Left renal pelvis (tissue), 4 donors: ENCODE data around the gene SYT12. TPM values are rescaled to one million over a fixed set of nuclear protein-coding genes. Genes with fewer than 3 reads are reported as not detected.

Source experiments
- DNase-seq, 4 donors: peaks; one replicate each; pipeline ENCODE4 v3.0.0-alpha.2; 2013; ENCODE audit warnings: low read depth in 4 of 4, low spot score in 3 of 4
- polyA plus RNA-seq, 4 donors: library from polyadenylated mRNA; unstranded; fragments of 120-200 nt; gene quantifications; one replicate each; pipeline ENCODE4 v1.2.1, GENCODE V29; 2013; ENCODE audit not compliant: insufficient read length in 4 of 4

Gene SYT12
- polyA plus RNA-seq, 4 donors = 0.09 to 0.47 (median 0.15) TPM

DNA sequence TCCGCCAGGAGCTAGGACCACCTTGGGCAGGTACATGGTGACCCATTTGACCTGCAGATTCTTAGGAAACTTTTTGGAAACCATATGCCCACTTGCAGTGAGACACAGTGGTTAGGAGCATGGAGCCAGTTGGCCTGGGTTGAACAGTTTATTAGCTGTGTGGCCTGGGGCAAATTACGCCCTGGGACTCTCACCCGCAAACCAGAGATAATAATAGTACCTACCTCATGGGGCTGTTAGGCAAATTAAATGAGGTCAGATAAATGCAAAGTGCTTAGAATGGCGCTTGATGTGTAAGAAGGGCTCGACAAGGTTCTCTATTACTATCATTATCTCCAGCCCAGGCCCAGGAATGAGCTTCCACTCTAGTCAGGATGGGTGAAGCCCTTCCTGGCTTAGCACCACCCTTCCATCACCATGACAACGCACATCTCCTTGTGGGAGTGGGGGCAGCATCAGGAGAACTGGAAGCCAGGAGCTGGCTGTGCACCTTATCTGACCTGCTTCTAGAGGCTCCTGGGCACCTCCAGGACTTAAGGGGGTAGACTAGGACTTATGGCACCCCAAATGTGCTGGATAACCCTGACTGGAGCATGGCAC is 5.1 kb downstream of the SYT12 start:
- DNase-seq = no peak

DNA sequence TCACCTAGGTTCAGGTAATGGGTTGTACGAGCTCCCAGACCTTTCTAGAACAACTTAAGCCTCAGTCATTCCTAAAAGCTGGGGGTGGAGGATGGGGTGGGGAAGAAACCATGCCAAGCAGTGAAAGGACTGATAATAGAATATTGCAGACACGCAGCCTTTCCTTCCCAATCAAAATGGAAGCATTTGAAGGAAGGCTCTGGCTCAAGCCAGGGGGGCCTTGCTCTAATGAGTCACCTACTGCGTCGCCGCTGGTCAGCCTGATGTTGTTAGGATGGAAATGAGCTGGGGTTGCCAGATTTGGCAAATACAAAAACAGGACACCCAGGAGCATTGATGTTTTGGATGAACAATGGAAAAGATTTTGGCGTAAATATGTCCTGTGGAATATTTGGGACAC is 6.2 kb downstream of the SYT12 start:
- DNase-seq = no peak

DNA sequence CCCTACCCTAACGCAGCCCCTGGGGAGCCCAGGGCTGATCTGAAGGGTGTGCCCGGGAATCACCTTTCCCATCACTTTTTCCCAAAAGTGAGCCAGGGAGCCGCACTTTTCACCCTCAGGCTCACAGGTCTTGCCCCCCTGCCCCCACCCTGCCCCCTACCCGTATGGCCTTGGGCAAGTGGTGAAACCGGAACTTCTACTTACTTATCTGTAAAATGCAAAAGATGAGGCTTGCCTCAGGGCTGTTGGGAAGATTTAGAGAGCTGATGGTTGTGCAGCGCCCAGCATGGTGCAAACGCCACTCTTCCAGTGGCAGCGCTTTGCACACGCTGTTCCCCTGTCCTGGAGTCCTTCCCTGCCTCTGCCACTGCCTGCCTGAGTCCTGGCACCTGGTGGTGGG is 8.0 kb downstream of the SYT12 start:
- DNase-seq = no peak

DNA sequence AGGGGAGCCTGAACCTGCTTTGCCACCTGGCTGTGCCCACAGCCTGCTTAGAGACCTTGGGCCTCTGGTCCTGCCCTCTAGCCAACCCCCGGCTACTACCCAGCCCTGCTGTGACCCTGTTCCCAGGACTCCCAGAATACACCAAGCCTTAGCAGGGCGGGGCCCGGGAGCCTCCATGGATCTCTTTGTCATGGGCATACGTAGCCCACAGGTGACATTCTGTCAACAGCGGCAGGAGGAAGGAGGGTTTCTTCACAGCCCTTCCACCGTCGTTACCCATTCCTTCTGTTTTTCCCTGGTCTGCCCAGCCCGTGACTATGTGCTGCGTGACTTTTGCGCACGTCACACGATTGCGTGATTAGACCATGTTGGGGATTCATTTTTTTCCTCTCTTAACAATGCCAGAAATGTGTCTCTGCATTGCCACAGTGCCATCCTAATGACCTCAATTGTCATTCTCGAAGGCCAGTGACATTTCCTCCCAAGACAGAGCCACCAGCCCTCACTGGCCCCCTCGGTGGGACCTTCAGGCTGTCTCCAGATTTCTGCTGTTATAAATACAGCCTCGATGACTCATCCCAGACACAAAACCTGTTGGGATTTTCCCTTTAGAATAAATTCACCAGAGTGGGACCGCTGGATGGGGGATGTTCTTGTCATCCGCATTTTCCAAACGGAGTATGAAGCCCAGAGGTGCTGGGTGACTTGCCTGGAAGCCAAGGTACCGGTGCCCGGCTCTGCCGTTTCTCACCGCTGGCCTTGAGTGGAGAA is 9.0 kb downstream of the SYT12 start:
- DNase-seq = no peak

DNA sequence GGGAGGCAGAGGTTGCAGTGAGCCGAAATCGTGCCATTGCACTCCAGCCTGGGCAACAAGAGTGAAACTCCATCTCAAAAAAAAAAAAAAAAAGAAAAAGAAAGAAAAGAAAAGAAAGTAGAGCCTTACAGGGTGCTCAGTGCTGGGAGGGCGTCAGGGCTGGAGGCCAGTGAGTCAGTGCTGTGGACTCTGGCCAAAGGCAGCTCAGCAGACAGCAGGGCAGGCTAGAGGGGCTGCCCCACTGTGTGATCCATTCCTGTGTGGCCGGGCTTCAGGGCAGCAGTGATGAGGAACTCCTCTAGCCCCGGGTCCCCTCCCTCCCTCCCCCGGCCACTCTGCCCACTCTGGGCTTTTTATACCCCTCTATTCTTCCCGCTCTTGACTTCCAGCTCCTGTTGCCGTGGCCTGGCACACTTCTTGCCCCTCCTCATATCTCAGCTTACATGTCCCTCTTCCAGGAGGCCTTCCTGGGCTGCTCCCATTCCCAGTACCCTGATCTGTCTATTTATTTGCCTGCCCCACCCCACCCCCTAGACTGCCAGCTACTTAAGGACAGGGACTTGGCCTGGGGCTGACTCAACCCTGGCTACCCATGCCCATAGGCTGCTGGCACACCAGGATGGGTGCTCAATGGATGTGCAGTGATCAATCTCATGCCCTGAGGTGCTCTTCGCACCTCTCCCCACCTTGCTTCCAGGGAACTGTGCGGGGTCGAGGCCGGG is 10.1 kb downstream of the SYT12 start:
- no peak for DNase-seq

DNA sequence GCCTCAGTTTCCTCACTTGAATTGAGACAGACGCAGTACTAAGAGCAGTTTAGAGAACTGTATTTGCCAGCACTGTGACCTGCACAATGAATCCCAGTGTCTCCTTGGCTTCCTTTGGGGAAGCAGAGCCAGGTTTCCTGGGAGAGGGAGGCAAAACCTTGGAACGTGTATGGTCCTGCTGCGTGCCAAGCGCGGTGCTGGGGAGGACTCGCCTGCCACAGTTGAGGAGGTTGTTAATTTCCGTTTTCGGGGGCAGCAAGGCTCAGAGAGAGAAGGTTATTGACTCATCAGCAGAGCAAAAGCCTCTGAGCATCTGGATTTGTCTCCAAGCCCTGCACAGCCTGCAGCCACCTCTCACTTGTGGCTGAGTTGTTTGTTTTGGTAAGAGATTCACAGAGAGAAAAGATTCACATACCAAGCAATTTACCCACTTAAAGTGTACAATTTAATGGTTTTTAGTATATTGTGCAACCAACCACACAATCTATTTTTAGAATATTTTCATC is 10.8 kb downstream of the SYT12 start:
- no peak for DNase-seq

DNA sequence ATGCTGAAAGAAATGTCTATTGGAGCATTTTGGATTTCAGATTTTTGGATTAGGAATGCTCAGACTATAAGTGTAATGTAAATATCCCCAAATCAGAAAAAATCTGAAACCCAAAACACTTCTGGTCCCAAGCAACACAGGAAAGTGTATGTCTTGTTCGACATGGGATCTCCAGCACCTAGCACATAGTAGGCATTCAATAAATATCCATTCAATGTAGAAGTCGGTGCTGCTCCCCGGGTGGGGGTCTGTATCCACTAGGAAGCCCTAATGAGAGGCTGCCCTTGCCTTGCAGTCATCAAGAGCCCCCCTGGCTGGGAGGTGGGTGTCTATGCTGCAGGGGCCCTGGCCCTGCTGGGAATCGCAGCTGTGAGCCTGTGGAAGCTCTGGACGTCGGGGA is 11.4 kb downstream of the SYT12 start:
- DNase-seq = no peak

DNA sequence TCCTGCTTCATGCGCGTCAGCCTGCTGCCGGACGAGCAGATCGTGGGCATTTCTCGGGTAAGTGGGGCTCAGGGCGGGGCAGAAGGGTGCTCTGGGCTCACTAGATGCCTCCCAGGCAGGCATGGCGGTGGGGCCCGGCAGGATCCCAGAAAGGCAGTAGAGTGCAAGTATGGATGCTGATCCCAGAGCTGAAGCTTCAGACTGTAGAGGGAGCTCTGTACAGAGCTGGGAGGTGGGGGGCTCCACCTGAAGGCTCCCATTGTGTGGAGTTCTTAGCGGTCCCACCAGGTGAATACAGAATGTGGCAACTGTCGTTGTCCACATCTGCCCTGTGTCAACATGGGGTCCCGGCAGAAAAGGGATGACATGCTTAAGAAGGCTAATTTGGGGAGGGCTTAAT is 17.2 kb downstream of the SYT12 start:
- no peak for DNase-seq

DNA sequence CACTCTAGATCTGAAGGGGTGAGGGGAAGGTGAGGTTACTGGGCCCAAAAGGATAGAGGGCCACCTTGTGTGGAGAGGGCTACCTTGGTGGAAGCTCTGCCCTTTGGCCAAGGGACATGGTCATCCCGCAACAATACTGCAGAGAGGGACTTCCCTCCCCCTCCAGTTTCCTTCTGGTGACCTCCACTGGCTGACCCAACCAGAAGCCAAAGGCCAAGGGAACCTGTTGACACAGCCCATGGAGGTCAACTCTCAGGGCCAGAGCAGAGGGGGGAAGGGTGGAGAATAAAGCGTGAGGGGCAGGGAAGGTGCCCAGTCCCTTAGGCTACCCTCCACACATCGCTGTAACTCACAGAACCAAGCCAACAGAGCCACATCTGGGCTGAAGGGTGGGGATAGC is 18.7 kb downstream of the SYT12 start:
- no peak for DNase-seq

DNA sequence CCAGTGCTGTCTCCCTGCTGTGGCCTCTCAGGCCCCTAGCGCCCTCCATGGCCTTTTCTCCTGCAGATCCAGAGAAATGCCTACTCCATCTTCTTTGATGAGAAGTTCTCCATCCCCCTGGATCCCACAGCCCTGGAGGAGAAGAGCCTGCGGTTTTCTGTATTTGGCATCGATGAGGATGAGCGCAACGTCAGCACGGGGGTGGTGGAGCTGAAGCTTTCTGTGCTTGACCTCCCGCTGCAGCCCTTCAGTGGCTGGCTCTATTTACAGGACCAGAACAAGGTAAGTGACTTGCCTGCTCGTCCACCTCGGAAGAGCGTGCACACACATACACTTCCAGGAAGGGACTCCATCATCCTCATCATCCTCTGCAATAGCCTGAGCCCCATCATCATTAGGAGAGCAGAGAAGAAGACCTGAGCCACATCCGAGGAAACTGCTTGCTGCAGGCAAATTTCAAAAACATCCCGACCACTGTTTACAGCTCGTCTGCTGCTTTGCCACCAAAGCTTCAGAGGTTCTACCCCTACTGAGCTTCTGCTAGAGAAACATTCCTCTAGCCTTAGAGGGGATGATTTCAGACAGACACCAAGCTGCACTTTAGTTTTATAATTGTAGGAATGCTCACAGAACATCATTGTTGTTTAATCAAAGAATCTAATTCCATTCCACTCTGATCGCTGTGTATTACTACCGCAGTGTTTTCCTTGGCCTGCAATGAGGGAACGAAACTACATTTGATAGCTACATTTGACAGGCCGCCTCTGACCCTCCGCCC is 20.8 kb downstream of the SYT12 start:
- DNase-seq = no peak

DNA sequence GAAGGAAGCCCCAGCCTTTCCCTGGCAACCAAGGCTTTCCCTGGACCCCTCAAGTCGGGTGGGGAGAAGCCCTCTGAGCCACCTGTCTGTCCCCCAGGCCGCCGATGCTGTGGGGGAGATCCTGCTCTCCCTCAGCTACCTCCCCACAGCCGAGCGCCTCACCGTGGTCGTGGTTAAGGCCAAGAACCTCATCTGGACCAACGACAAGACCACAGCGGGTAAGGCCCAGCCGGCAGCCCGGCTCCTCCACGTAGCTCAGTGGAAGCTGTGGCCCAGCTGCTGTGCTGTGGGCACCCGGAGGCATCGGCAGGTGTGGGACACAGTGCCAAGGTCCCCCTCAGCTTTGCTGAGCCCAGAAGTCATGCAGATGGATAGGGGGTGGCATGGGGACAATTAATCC is 21.6 kb downstream of the SYT12 start:
- DNase-seq = no peak

DNA sequence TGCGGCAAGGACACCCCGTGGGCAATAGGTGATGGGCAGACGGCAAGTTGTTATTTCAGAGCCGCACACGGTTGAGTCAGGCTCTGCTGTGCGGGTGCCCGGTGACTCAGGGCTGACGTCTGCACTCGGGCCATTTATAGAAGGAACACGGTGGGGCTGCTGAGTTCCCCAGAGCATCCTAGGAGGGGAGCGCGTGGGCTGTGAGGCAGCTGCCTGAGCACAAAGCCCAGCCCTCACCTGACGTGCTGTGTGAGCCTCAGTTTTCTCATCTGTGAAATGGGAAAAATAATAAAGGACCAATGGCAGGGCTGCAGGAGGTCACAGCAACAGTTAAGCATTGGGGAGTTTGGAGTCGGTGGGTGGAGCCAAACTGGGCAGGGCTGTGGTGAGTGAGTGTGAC is 22.4 kb downstream of the SYT12 start:
- DNase-seq = no peak

DNA sequence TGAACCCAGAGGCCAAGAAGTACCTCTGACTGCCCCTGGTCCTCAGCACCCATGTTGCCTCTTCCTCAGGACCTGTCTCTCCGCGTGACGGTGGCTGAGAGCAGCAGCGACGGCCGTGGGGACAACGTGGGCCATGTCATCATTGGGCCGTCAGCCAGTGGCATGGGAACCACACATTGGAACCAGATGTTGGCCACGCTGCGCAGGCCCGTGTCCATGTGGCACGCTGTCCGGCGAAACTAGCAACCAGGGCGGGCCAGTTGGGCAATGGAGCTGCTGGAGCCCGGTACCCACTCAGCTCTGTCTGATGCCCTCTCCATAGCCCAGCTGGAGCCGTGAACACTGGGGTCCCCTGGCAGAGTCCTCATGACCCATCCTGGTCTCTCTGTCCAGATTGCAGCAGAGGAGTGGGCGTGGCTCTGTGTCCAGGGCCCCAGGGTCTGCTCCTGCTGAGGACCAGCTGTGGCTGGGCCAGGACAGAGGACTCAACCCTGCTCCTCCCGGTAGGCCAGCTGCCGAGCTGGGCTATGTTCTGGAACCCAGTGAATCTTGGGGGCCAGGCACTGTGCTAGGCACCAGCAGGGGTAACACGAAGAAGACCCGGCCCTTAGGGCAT is 25.7 kb downstream of the SYT12 start:
- DNase-seq = no peak

DNA sequence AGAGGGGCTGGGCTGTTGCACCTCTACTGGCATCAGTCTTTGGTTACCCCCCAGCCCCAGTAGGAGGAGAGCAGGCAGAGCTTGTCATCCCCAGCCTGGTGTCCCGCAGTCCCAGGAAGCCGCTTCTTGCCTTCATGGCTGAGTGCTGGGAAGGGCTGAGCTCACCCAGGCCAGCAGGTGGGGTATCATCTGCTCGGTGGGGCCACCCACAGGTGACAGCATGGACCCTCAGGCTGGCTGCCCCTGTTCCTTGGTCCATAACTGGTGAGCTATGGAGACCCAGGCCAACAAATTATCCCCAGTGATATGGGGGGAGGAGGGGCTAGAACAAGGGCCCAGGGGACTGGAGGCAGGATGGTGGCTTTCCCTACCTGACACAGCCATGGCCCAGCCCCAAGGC is 27.2 kb downstream of the SYT12 start:
- no peak for DNase-seq

DNA sequence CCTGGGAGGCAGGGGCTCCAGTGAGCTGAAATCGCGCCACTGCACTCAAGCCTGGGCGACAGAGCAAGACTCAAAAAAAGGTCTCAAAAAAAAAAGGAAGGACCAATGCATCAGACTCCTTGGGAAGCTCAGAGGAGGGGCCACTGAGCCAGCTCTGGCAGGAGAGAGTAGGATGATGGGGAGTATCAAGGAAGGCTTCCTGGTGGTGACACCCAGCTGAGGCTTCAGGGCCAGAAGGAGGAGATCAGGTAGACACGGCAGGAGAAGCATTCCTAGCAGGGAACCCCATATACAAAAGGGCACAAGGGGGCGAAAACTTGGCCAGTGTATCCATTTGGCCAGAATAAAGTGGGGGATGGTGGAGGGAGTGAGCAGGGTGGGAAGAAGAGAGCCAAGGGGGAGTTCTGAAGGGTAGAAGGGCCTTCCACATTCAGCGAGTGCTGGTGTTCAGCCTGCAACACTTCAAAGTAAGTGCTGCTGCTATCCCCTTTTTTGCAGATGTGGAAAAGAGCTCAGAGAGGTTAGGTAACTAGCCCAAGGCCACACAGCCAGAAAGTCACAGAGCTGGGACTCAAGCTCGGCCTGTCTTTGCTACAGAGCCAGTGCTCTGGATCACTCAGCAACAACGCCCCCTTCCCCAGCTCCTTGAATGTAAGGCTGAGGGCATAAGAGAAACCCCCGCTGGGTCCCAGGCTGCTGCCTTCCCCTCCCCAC is 28.4 kb downstream of the SYT12 start:
- DNase-seq = no peak

DNA sequence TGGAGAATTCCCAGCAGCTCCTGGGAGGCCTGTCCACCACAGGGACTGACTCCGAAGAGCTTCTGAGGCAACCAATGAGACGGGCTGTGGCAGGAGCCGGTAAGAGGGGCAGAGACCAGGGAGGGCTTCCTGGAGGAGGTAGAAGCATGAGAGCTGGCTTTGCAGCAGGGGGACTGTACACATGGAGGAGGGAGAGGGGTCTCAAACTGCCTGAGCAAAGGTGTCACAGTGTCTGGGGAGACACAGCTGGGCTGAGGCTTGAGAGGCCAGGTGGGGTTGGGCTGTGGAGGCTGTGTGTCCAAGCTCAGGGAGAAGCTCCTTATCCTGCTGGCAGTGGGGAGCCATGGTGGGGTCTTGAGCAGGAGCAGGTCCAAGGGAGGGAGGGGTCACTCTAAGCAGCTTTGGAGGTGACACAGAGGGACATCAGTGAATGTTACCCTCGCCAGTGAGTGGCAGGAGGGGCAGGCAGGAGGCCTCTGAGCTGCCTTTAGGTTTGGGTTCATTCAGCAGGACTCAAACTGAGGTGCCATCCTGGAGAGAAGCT is 29.1 kb downstream of the SYT12 start:
- DNase-seq = no peak

DNA sequence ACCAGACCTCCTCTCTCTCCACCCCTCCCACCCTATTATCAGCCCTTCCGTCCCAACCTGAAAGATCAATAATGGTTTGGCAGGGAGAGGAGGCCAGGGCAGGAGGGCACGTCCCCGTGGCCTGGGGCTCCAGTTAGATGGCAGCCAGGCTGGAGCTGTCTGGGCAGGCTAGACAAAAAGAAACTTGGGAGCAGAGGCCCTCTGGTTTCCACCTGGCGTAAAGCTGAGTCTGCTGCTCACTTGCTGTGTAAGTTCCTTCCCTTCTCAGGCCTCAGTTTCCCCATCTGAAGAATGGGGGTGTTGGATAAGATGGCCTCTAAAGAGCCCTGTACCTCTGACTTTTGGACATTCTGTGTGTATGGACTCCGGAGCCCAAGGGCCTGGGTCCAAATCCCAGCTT is 30.0 kb downstream of the SYT12 start:
- no peak for DNase-seq

DNA sequence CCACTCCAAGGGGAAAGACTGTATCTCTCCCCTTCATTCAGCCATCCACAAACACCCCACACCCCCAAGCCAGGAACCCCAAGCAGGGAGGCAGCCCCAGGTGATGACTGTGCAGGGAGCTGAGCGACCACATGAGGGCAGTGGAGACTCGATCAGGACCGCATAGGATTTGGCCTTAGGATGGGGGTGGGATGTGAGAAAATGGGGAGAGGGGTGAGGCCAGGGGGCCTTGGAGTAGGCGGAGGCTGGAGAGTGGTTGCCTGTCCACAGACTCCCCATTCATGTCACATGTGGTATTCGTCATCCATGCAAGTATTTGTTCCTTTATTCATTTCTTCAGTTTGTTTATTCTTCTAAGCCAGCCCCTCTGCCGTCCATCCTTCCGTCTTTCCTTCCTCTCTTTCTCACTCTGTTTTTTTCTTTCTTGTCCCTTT is 31.0 kb downstream of the SYT12 start:
- no peak for DNase-seq

DNA sequence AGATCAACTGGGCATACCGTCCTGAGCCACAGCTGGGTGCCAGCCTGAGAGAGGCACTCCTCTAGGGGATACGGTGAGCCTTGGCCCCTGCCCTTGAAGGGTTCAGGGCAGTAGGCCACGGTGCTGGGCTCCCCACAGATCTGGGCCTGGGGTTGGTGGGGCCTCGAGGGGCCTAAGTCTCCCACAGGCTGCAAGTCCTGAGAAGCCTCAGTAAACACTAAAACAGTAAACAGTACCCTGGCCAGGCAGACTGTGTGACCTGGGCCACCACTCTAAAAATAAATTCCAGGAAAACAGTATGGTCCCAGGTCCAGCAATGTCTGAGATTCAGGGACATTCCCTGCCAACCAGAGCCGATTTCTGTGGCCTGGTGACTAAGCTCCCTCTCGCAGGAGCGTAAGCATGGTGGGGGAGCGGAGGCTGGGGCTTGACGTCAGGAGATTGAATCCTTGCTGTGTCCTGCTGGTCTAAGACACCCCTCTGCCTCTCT is 31.5 kb downstream of the SYT12 start:
- no peak for DNase-seq
